Mesendoderm (in vitro differentiated cells): ENCODE data around the gene KRT79.
"Not testable (repeated sequence)": the region's sequence is repeated elsewhere in the genome, so short reads cannot be mapped to it uniquely, and the experiment has no call there.

Experiments
- DNase-seq: peaks from one replicate; pipeline ENCODE4 v3.0.0; 2013
- H2AK5ac ChIP-seq: 2 replicates; pipeline ENCODE4 v1.6.1; 2013; ENCODE audit warnings: low read length, inconsistent platforms
- H2BK120ac ChIP-seq: 2 replicates; pipeline ENCODE4 v1.6.1; 2013; ENCODE audit warnings: low read depth, mild to moderate bottlenecking, low read length, moderate library complexity, mixed read lengths
- H2BK15ac ChIP-seq: replicated peaks from 2 replicates; pipeline ENCODE4 v1.6.1; 2013; ENCODE audit warnings: low read depth, mild to moderate bottlenecking, moderate library complexity
- H2BK5ac ChIP-seq: 2 replicates; pipeline ENCODE4 v1.6.1; 2013; ENCODE audit warnings: low read length, inconsistent platforms
- H3K18ac ChIP-seq: 2 replicates; pipeline ENCODE4 v1.6.1; 2013; ENCODE audit warnings: mild to moderate bottlenecking, low read length, mixed read lengths
- H3K23ac ChIP-seq: one replicate; pipeline ENCODE4 v1.6.1; 2013; ENCODE audit warnings: low read length
- H3K27ac ChIP-seq: 2 replicates; pipeline ENCODE4 v1.5.1; 2013; ENCODE audit warnings: low read depth, mild to moderate bottlenecking, inconsistent platforms, low read length, moderate library complexity
- H3K27me3 ChIP-seq: 2 replicates; pipeline ENCODE4 v1.6.1; 2013; ENCODE audit warnings: low read length, control low read depth, mild to moderate bottlenecking, inconsistent platforms; ENCODE audit not compliant: insufficient read depth, poor library complexity
- H3K36me3 ChIP-seq: 2 replicates; pipeline ENCODE4 v1.6.1; 2013; ENCODE audit warnings: low read length, inconsistent platforms; ENCODE audit not compliant: control insufficient read depth, insufficient read depth
- H3K4ac ChIP-seq: one replicate; pipeline ENCODE4 v1.6.1; 2013; ENCODE audit warnings: low read depth, mild to moderate bottlenecking, low read length, moderate library complexity
- H3K4me1 ChIP-seq: 2 replicates; pipeline ENCODE4 v1.6.1; 2013; ENCODE audit warnings: low read depth, low read length, inconsistent platforms; ENCODE audit not compliant: control insufficient read depth
- H3K4me2 ChIP-seq: 2 replicates; pipeline ENCODE4 v1.6.1; 2013; ENCODE audit warnings: low read length
- H3K4me3 ChIP-seq: 2 replicates; pipeline ENCODE4 v1.5.1; 2013; ENCODE audit warnings: mild to moderate bottlenecking, low read length
- H3K56ac ChIP-seq: one replicate; pipeline ENCODE4 v1.6.1; 2013; ENCODE audit warnings: low read length
- H3K79me1 ChIP-seq: 2 replicates; pipeline ENCODE4 v1.6.1; 2013; ENCODE audit warnings: low read length, inconsistent platforms
- H3K79me2 ChIP-seq: 2 replicates; pipeline ENCODE4 v1.6.1; 2013; ENCODE audit warnings: mild to moderate bottlenecking, low read length; ENCODE audit not compliant: control insufficient read depth, insufficient read depth
- H3K9ac ChIP-seq: 2 replicates; pipeline ENCODE4 v1.6.1; 2013; ENCODE audit warnings: low read length, inconsistent platforms
- H4K5ac ChIP-seq: one replicate; pipeline ENCODE4 v1.6.1; 2013; ENCODE audit warnings: low read length
- H4K8ac ChIP-seq: one replicate; pipeline ENCODE4 v1.6.1; 2013; ENCODE audit warnings: low read depth, mild to moderate bottlenecking, control low read depth, low read length, moderate library complexity
- WGBS: extraction: QIAGEN DNeasy Blood & Tissue Kit; methylation state at CpG from one replicate; pipeline ENCODE4 v1.1.7; 2013; ENCODE audit warnings: low lambda C conversion rate, missing lambda C conversion rate; ENCODE audit not compliant: insufficient coverage; ENCODE audit errors: extremely low coverage; 5-methylcytosine and 5-hydroxymethylcytosine counted together

Gene KRT79

GRCh38 chr12:52862023-52862422 is 27.9 kb upstream of the KRT79 start:
- no peak overlapping the region for H3K9ac ChIP-seq
- H3K56ac ChIP-seq, result no peak overlapping the region
- no peak overlapping the region for H4K5ac ChIP-seq
- no peak overlapping the region for H3K18ac ChIP-seq
- no peaks in the 10 kb centered on the region for H3K36me3 ChIP-seq
- H4K8ac ChIP-seq, result no peak overlapping the region
- H3K27me3 ChIP-seq, result no peaks in the 10 kb centered on the region
- H3K79me2 ChIP-seq, result no peaks in the 10 kb centered on the region
- H3K4me2 ChIP-seq, result no peak overlapping the region
- H2BK5ac ChIP-seq, result no peak overlapping the region
- no peak overlapping the region for H3K4ac ChIP-seq
- DNase-seq, result no peak
- no CpG with 5 or more reads among the region's 2 CpGs for WGBS
- no peak overlapping the region for H2BK15ac ChIP-seq
- no peak overlapping the region for H3K27ac ChIP-seq
- no peaks in the 10 kb centered on the region for H3K4me1 ChIP-seq
- no peak overlapping the region for H2AK5ac ChIP-seq
- no peak overlapping the region for H3K23ac ChIP-seq
- no peaks in the 10 kb centered on the region for H3K79me1 ChIP-seq
- no peak overlapping the region for H2BK120ac ChIP-seq
- H3K4me3 ChIP-seq, result no peak overlapping the region

GRCh38 chr12:52861511-52861910 is 27.4 kb upstream of the KRT79 start:
- no peak overlapping the region for H3K4me3 ChIP-seq
- H2BK15ac ChIP-seq, result no peak overlapping the region
- no peak for DNase-seq
- no peak overlapping the region for H3K9ac ChIP-seq
- no peak overlapping the region for H3K4me2 ChIP-seq
- H3K4ac ChIP-seq, result no peak overlapping the region
- H3K56ac ChIP-seq, result no peak overlapping the region
- H3K23ac ChIP-seq, result no peak overlapping the region
- no peak overlapping the region for H4K5ac ChIP-seq
- H2AK5ac ChIP-seq, result no peak overlapping the region
- no peak overlapping the region for H4K8ac ChIP-seq
- no peaks in the 10 kb centered on the region for H3K79me1 ChIP-seq
- H2BK120ac ChIP-seq, result no peak overlapping the region
- no peaks in the 10 kb centered on the region for H3K27me3 ChIP-seq
- H2BK5ac ChIP-seq, result no peak overlapping the region
- no peaks in the 10 kb centered on the region for H3K36me3 ChIP-seq
- H3K79me2 ChIP-seq, result no peaks in the 10 kb centered on the region
- no peak overlapping the region for H3K18ac ChIP-seq
- WGBS, result no CpG with 5 or more reads among the region's 7 CpGs
- no peak overlapping the region for H3K27ac ChIP-seq
- H3K4me1 ChIP-seq, result no peaks in the 10 kb centered on the region

GRCh38 chr12:52860102-52860823 is 26.2 kb upstream of the KRT79 start:
- Histone ChIP-seq H4K8ac (no peak overlapping the region), H3K4me2 (no peak overlapping the region), H3K27me3 (no peaks in the 10 kb centered on the region), H3K23ac (no peak overlapping the region), H3K56ac (no peak overlapping the region), H3K36me3 (no peaks in the 10 kb centered on the region), H3K4me1 (no peaks in the 10 kb centered on the region), H3K79me2 (no peaks in the 10 kb centered on the region), H3K79me1 (no peaks in the 10 kb centered on the region), H2BK5ac (no peak overlapping the region), H2AK5ac (no peak overlapping the region), H4K5ac (no peak overlapping the region), H3K4me3 (no peak overlapping the region), H3K9ac (no peak overlapping the region), H2BK120ac (no peak overlapping the region), H3K27ac (no peak overlapping the region), H3K4ac (no peak overlapping the region), H3K18ac (no peak overlapping the region), H2BK15ac (no peak overlapping the region)
- WGBS, result no CpG with 5 or more reads among the region's 6 CpGs
- DNase-seq, result peak; percentile 51

GRCh38 chr12:52857500-52857899 is 23.4 kb upstream of the KRT79 start:
- Histone ChIP-seq H3K18ac (no peak overlapping the region), H3K36me3 (no peaks in the 10 kb centered on the region), H3K56ac (no peak overlapping the region), H3K4me3 (no peak overlapping the region), H3K27me3 (no peaks in the 10 kb centered on the region), H2BK120ac (no peak overlapping the region), H2BK15ac (no peak overlapping the region), H3K4me2 (no peak overlapping the region), H3K27ac (no peak overlapping the region), H3K9ac (no peak overlapping the region), H4K5ac (no peak overlapping the region), H2AK5ac (no peak overlapping the region), H3K23ac (no peak overlapping the region), H3K4me1 (no peaks in the 10 kb centered on the region), H3K4ac (no peak overlapping the region), H2BK5ac (no peak overlapping the region), H3K79me2 (no peaks in the 10 kb centered on the region), H3K79me1 (no peaks in the 10 kb centered on the region), H4K8ac (no peak overlapping the region)
- no CpG with 5 or more reads among the region's 3 CpGs for WGBS
- DNase-seq, result no peak

- Histone ChIP-seq H2BK5ac (no peak overlapping the region), H3K27me3 (no peaks in the 10 kb centered on the region), H4K8ac (no peak overlapping the region), H3K4me2 (no peak overlapping the region), H3K4me3 (no peak overlapping the region), H3K79me2 (no peaks in the 10 kb centered on the region), H4K5ac (no peak overlapping the region), H3K9ac (no peak overlapping the region), H3K79me1 (no peaks in the 10 kb centered on the region), H3K36me3 (no peaks in the 10 kb centered on the region), H2AK5ac (no peak overlapping the region), H2BK15ac (no peak overlapping the region), H3K56ac (no peak overlapping the region), H3K4ac (no peak overlapping the region), H3K18ac (no peak overlapping the region), H3K27ac (no peak overlapping the region), H3K23ac (no peak overlapping the region), H2BK120ac (no peak overlapping the region), H3K4me1 (no peaks in the 10 kb centered on the region)
- WGBS, result no CpG with 5 or more reads among the region's 3 CpGs
- DNase-seq, result no peak
These were observed 22.7 kb upstream of the KRT79 start for GRCh38 chr12:52856787-52857186.

GRCh38 chr12:52856077-52856476 is 22.0 kb upstream of the KRT79 start:
- H3K4me1 ChIP-seq, H3K4ac ChIP-seq, H3K27me3 ChIP-seq, H3K4me3 ChIP-seq, H3K56ac ChIP-seq, H3K36me3 ChIP-seq, H2BK5ac ChIP-seq, H3K27ac ChIP-seq, H3K9ac ChIP-seq, H2BK15ac ChIP-seq, H3K79me1 ChIP-seq, DNase-seq, H4K8ac ChIP-seq, H3K79me2 ChIP-seq, H3K18ac ChIP-seq, H2BK120ac ChIP-seq, H2AK5ac ChIP-seq, H4K5ac ChIP-seq, H3K4me2 ChIP-seq, H3K23ac ChIP-seq: not testable (repeated sequence)
- no CpG with 5 or more reads among the region's 2 CpGs for WGBS
